HepG2 (cell line): Measurements from ENCODE around the gene PADI2. TPM values are rescaled to one million over a fixed set of nuclear protein-coding genes. Genes with fewer than 3 reads are reported as not detected.

Source experiments
- ATAC-seq: fragments of 200-7000 bp; cut with Tn5 transposase; 3 replicates; pipeline ENCODE4 v1.9.1; 2020; ENCODE audit warnings: mild to moderate bottlenecking, moderate library complexity
- BruUV-seq: library from RNA; stranded (reverse); fragments of 400-500 nt; replicated peaks from 2 replicates; lab custom pipeline; 2021; lab: Mats Ljungman, UMichigan
- CTCF ChIA-PET: fragments of 300-600 bp; formaldehyde crosslinking; extraction: SDS; loops from one replicate; lab custom pipeline; 2021; ENCODE audit warnings: low total read pairs, inconsistent platforms, low intra/inter-chr PET ratio; lab: Yijun Ruan, JAX
- POLR2A ChIA-PET: fragments of 350-600 bp; sonication (Branson Sonifier 250); formaldehyde crosslinking; loops from one replicate; lab custom pipeline; 2020; ENCODE audit warnings: antibody characterized with exemption, inconsistent platforms; lab: Yijun Ruan, JAX
- DNase-seq: peaks from one replicate; pipeline ENCODE4 v3.0.0-alpha.2; 2015; ENCODE audit warnings: low spot score
- FAIRE-seq: peaks from 3 replicates; lab custom pipeline; 2011; peaks lifted over from hg19 to GRCh38; lab: Jason Lieb, UNC
- H2AFZ ChIP-seq: one replicate; pipeline ENCODE4 v1.6.1; 2011; ENCODE audit warnings: low read length, inconsistent platforms
- H3K27ac ChIP-seq: fragments of 300-600 bp; 3 replicates; pipeline ENCODE4 v1.8.0; 2011; ENCODE audit warnings: mixed run types, mild to moderate bottlenecking, mixed read lengths, low read length, inconsistent platforms; ENCODE audit not compliant: insufficient read depth; ENCODE audit errors: extremely low read length
- H3K27me3 ChIP-seq, 2 experiments: fragments of 200-600 bp in 1 of 2; 2 replicates in 1 of 2; 3 replicates in 1 of 2; pipeline versions ENCODE4 v1.6.0 to v1.8.0; 2011; ENCODE audit warnings: low read length in 2 of 2, mild to moderate bottlenecking in 2 of 2, moderate library complexity in 2 of 2, inconsistent platforms in 1 of 2; ENCODE audit not compliant: insufficient read depth in 2 of 2, control insufficient read depth in 1 of 2
- H3K36me3 ChIP-seq, 2 experiments: fragments of 200-600 bp in 1 of 2; replicated peaks in 1 of 2; 2 replicates in 1 of 2; 3 replicates in 1 of 2; pipeline versions ENCODE4 v1.5.1 to v1.8.0; 2011; ENCODE audit warnings: low read length in 2 of 2, inconsistent platforms in 1 of 2; ENCODE audit not compliant: insufficient read depth in 2 of 2, control insufficient read depth in 1 of 2
- H3K4me1 ChIP-seq: 2 replicates; pipeline ENCODE4 v1.5.1; 2012; ENCODE audit warnings: low read length, inconsistent platforms; ENCODE audit not compliant: insufficient read depth
- H3K4me2 ChIP-seq: 2 replicates; pipeline ENCODE4 v1.6.0; 2011; ENCODE audit warnings: low read depth, low read length, inconsistent platforms
- H3K4me3 ChIP-seq, 3 experiments: fragments of 200-600 bp in 1 of 3; sonication (generic), shearing (Covaris generic) in 1 of 3; replicated peaks in 1 of 3; 2 replicates each; pipeline ENCODE4 v1.5.1; 2011 to 2016; ENCODE audit warnings: low read length in 3 of 3, inconsistent platforms in 2 of 3, low read depth in 2 of 3, mild to moderate bottlenecking in 2 of 3, control low read depth in 1 of 3, mixed read lengths in 1 of 3; ENCODE audit not compliant: insufficient read depth in 1 of 3
- H3K79me2 ChIP-seq: one replicate; pipeline ENCODE4 v1.6.1; 2011; ENCODE audit warnings: low read length, inconsistent platforms; ENCODE audit not compliant: insufficient read depth
- H3K9ac ChIP-seq: 2 replicates; pipeline ENCODE4 v1.6.0; 2011; ENCODE audit warnings: mild to moderate bottlenecking, low read depth, low read length, inconsistent platforms; ENCODE audit not compliant: insufficient read depth
- H3K9me3 ChIP-seq: 2 replicates; pipeline ENCODE4 v1.5.1; 2012; ENCODE audit warnings: mild to moderate bottlenecking, low read length
- H4K20me1 ChIP-seq: 2 replicates; pipeline ENCODE4 v1.6.0; 2011; ENCODE audit warnings: inconsistent platforms, mild to moderate bottlenecking, low read length, moderate library complexity; ENCODE audit not compliant: insufficient read depth
- CCAR2 ChIP-seq: fragments of 200-400 bp; formaldehyde crosslinking; optimal IDR thresholded peaks from 2 replicates; pipeline ENCODE3; 2018; ENCODE audit warnings: low read depth, mild to moderate bottlenecking, low read length, moderate library complexity
- MED8 ChIP-seq: sonication (generic); formaldehyde crosslinking; IDR thresholded peaks from 2 replicates; pipeline ENCODE4 v1.8.1; 2023; ENCODE audit warnings: mild to moderate bottlenecking, missing genetic modification reagents; ENCODE audit not compliant: insufficient replicate concordance
- MEIS1 ChIP-seq: sonication (generic); formaldehyde crosslinking; IDR thresholded peaks from 2 replicates; pipeline ENCODE4 v1.9.0; 2021; ENCODE audit warnings: mild to moderate bottlenecking, missing genetic modification reagents, moderate library complexity, borderline replicate concordance
- NFIC ChIP-seq: IDR thresholded peaks from 2 replicates; pipeline ENCODE4 v1.6.1; 2012; ENCODE audit warnings: mild to moderate bottlenecking, low read length, inconsistent platforms
- NFYB ChIP-seq: sonication (generic); formaldehyde crosslinking; IDR thresholded peaks from 2 replicates; pipeline ENCODE4 v1.4.0; 2020; ENCODE audit warnings: missing genetic modification reagents
- PTBP1 ChIP-seq: fragments of 200-400 bp; formaldehyde crosslinking; IDR thresholded peaks from 2 replicates; pipeline ENCODE4 v1.6.1; 2018; ENCODE audit warnings: low read length, low read depth; ENCODE audit not compliant: poor library complexity, severe bottlenecking
- SRSF4 ChIP-seq: fragments of 200-400 bp; formaldehyde crosslinking; IDR thresholded peaks from one replicate; pipeline ENCODE4 v1.6.1; 2018; ENCODE audit warnings: mild to moderate bottlenecking, low read depth, low read length, moderate library complexity; ENCODE audit not compliant: poor library complexity, severe bottlenecking
- ZBTB33 ChIP-seq: sonication (generic); formaldehyde crosslinking; IDR thresholded peaks from 2 replicates; pipeline ENCODE4 v1.4.0; 2020; ENCODE audit warnings: missing genetic modification reagents
- ZEB1 ChIP-seq: IDR thresholded peaks from 2 replicates; pipeline ENCODE4 v1.6.1; 2012; ENCODE audit warnings: mild to moderate bottlenecking, low read depth, inconsistent platforms; ENCODE audit not compliant: insufficient replicate concordance
- ZMYM4 ChIP-seq: sonication (generic); formaldehyde crosslinking; IDR thresholded peaks from 2 replicates; pipeline ENCODE4 v1.8.1; 2023; ENCODE audit warnings: mild to moderate bottlenecking, missing genetic modification reagents
- ZNF263 ChIP-seq: sonication (generic); formaldehyde crosslinking; IDR thresholded peaks from 2 replicates; pipeline ENCODE4 v1.4.0; 2020; ENCODE audit warnings: missing genetic modification reagents
- ZNF441 ChIP-seq: sonication (generic); formaldehyde crosslinking; IDR thresholded peaks from 2 replicates; pipeline ENCODE4 v1.7.0; 2021; ENCODE audit warnings: missing genetic modification reagents, borderline replicate concordance
- ZNF816 ChIP-seq: sonication (generic); formaldehyde crosslinking; IDR thresholded peaks from 2 replicates; pipeline ENCODE4 v1.8.0; 2022; ENCODE audit warnings: missing genetic modification reagents, mild to moderate bottlenecking, borderline replicate concordance
- WGBS: methylation state at CpG from one replicate; pipeline ENCODE4 v1.1.6; 2017; ENCODE audit warnings: low lambda C conversion rate; 5-methylcytosine and 5-hydroxymethylcytosine counted together
- in situ Hi-C: cut with HindIII; loops from 2 replicates; pipeline ENCODE4 v1.10.0; 2017; ENCODE audit warnings: low pct_unique_long_range_greater_than_20kb; ENCODE audit not compliant: extremely low pct_ligation_motif_present
- intact Hi-C: fragments of 100-400 bp; cut with micrococcal nuclease; formaldehyde crosslinking; loops from one replicate; pipeline ENCODE4 v1.10.0; 2022; ENCODE audit not compliant: unreplicated experiment
- polyA plus RNA-seq, 8 experiments: library from polyadenylated mRNA; depleted of rRNA in 3 of 8; stranded (reverse) in 7 of 8; unstranded in 1 of 8; fragments of >200 nt; fragmentation: Illumina TruSeq in 4 of 8; extraction: Trizol in 4 of 8; gene quantifications; 2 replicates each; pipeline versions ENCODE4 v1.2.1 to v1.2.3, GENCODE V29; 2011 to 2016; ENCODE audit warnings: low read depth in 4 of 8, missing spikeins in 1 of 8, mixed read lengths in 1 of 8; ENCODE audit not compliant: insufficient read depth in 1 of 8
- total RNA-seq, 5 experiments: library from RNA; depleted of rRNA; stranded (reverse); fragments of >200 nt; fragmentation: Illumina TruSeq; extraction: Trizol; gene quantifications; 2 replicates each; pipeline ENCODE4 v1.2.3, GENCODE V29; 2016; ENCODE audit warnings: low read depth in 1 of 5
- TF ChIP-seq, protein P1 (sequence below): sonication (generic); formaldehyde crosslinking; IDR thresholded peaks from 2 replicates; pipeline ENCODE4 v1.8.0; 2022; ENCODE audit warnings: mild to moderate bottlenecking, missing genetic modification reagents

The PADI2 gene
- total and polyA plus RNA-seq, 2 of the 13 experiments (the other 11 are each of a cell fraction or from before 2014, with no cell fraction given) = not detected

DNA sequence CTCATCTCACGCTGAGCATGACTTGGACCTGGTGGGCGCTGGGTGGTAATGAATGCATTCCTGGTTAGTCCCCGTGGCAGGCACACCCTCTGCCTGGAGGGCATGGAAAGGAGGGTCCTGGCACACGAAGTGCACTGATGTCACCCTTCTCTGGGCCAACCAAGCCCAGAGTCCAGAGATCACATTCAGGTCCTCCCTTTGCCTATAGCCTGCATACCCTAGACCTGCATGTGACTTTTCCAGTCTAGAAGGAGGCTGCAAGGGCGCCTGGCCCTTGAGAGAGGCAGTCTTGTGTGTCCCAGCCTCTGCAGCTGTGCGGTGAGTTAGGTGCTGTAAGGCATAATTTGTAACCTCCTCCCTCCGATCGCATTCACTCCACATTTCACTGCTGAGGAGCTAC, 22.1 kb downstream of the PADI2 start:
- H3K79me2 ChIP-seq = no peaks in the 10 kb centered on the region
- peaks cover 2 to 26% of the 10 kb centered on the region in 2 experiments; a peak in 3 of 5 replicates for H3K27me3 ChIP-seq
- H3K9ac ChIP-seq = no peak overlapping the region
- in situ Hi-C loops = no loop called here
- WGBS = 18% methylated on average over 5 of the region's 8 CpGs
- no peaks in the 10 kb centered on the region for H3K36me3 ChIP-seq
- H3K4me2 ChIP-seq = peak overlapping the region; percentile 56; the same call in 1 of the 2 replicates
- H3K4me1 ChIP-seq = peaks cover 20% of the 10 kb centered on the region
- POLR2A ChIA-PET = no interaction called here
- H2AFZ ChIP-seq = no peak overlapping the region
- TF ChIP-seq PTBP1 (no peak), ZNF816 (CRISPR knock-in tag) (no peak), ZEB1 (no peak), ZNF441 (CRISPR knock-in tag) (no peak), MED8 (CRISPR knock-in tag) (no peak)
- H3K9me3 ChIP-seq = no peaks in the 10 kb centered on the region
- ATAC-seq (peak; percentile 55), DNase-seq (no peak), FAIRE-seq (no peak)
- no peak overlapping the region for H3K27ac ChIP-seq
- no peak overlapping the region for H3K4me3 ChIP-seq
- no TSS peak for BruUV-seq
- intact Hi-C loops = no loop called here
- CTCF ChIA-PET = no interaction called here
- no peaks in the 10 kb centered on the region for H4K20me1 ChIP-seq

DNA sequence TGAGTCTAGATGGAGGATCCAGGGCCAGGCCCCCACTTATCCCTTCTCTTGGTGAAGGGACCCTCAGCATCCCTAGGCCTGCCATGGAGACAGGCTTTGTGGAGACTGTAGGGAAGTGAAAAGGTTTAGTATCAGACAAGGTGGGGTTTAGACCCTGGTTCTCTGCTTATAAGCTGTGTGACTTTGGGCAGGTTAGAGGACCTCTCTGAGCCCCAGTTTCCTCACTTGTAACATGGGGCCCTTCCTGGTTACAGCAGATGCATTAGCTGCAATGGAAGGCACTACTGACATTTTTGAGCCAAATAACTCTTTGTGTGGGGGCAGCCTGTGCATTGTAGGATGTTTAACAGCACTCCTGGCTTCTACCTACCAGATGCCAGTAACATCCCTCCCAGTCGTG, 22.7 kb downstream of the PADI2 start:
- no peak overlapping the region for H2AFZ ChIP-seq
- intact Hi-C loops (no loop called here), in situ Hi-C loops (no loop called here)
- 0% methylated on average over 1 of the region's 1 CpG for WGBS
- no peak overlapping the region for H3K27ac ChIP-seq
- CTCF ChIA-PET = no interaction called here
- no TSS peak for BruUV-seq
- TF ChIP-seq ZMYM4 (CRISPR knock-in tag) = no peak
- no peak for TF ChIP-seq SRSF4
- TF ChIP-seq NFIC = no peak
- TF ChIP-seq ZNF263 = no peak
- no peak for TF ChIP-seq NFYB (CRISPR knock-in tag)
- TF ChIP-seq ZBTB33 (CRISPR knock-in tag) = no peak
- no peak for TF ChIP-seq MEIS1
- TF ChIP-seq, protein P1, sequence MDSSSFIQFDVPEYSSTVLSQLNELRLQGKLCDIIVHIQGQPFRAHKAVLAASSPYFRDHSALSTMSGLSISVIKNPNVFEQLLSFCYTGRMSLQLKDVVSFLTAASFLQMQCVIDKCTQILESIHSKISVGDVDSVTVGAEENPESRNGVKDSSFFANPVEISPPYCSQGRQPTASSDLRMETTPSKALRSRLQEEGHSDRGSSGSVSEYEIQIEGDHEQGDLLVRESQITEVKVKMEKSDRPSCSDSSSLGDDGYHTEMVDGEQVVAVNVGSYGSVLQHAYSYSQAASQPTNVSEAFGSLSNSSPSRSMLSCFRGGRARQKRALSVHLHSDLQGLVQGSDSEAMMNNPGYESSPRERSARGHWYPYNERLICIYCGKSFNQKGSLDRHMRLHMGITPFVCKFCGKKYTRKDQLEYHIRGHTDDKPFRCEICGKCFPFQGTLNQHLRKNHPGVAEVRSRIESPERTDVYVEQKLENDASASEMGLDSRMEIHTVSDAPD (CRISPR knock-in tag) = no peak
- no peak for TF ChIP-seq CCAR2
- no peak overlapping the region for H3K4me3 ChIP-seq
- no peaks in the 10 kb centered on the region for H3K9me3 ChIP-seq
- H3K27me3 ChIP-seq = peaks cover 2 to 26% of the 10 kb centered on the region in 2 experiments; a peak in 3 of 5 replicates
- ATAC-seq (no peak), DNase-seq (no peak), FAIRE-seq (no peak)
- H3K4me1 ChIP-seq = peaks cover 20% of the 10 kb centered on the region
- H3K79me2 ChIP-seq = no peaks in the 10 kb centered on the region
- no peaks in the 10 kb centered on the region for H3K36me3 ChIP-seq
- no peaks in the 10 kb centered on the region for H4K20me1 ChIP-seq
- no peak overlapping the region for H3K9ac ChIP-seq
- POLR2A ChIA-PET = no interaction called here
- no peak overlapping the region for H3K4me2 ChIP-seq
